Endothelial cell of umbilical vein (primary cell): Measurements from ENCODE around the gene FBXO11. TPM values are rescaled to one million over a fixed set of nuclear protein-coding genes. Genes with fewer than 3 reads are reported as not detected.

Experiments
- BruUV-seq: library from RNA; stranded (reverse); fragments of 400-500 nt; replicated peaks from 2 replicates; lab custom pipeline; 2021; lab: Mats Ljungman, UMichigan
- CTCF ChIA-PET: fragments of 300-600, 350-600 bp; sonication (Branson Sonifier 250); formaldehyde crosslinking; loops from one replicate; lab custom pipeline; 2021; ENCODE audit warnings: antibody characterized with exemption, inconsistent platforms; lab: Charles Lee
- POLR2A ChIA-PET: fragments of 300-600, 350-600 bp; sonication (Branson Sonifier 250); formaldehyde crosslinking; loops from one replicate; lab custom pipeline; 2021; ENCODE audit warnings: antibody characterized with exemption, inconsistent platforms; lab: Charles Lee
- DNase-seq: peaks from one replicate; pipeline ENCODE4 v3.0.0-alpha.2; 2011; ENCODE audit warnings: low read depth, low spot score
- FAIRE-seq: peaks from 2 replicates; lab custom pipeline; 2011; peaks lifted over from hg19 to GRCh38; lab: Jason Lieb, UNC
- H2AFZ ChIP-seq: 2 replicates; pipeline ENCODE4 v1.6.0; 2012; ENCODE audit warnings: low read depth, low read length, control low read depth, inconsistent platforms
- H3K27ac ChIP-seq: 2 replicates; pipeline ENCODE4 v1.5.1; 2011; ENCODE audit warnings: low read depth, mild to moderate bottlenecking, control low read depth, low read length, moderate library complexity; ENCODE audit not compliant: insufficient read depth
- H3K27me3 ChIP-seq, 2 experiments: 2 replicates each; pipeline versions ENCODE4 v1.6.0 to v1.6.1; 2011; ENCODE audit warnings: low read length in 2 of 2, mixed read lengths in 1 of 2; ENCODE audit not compliant: control insufficient read depth in 2 of 2, insufficient read depth in 2 of 2
- H3K36me3 ChIP-seq, 2 experiments: 2 replicates in 1 of 2; 3 replicates in 1 of 2; pipeline ENCODE4 v1.5.1; 2011; ENCODE audit warnings: low read length in 2 of 2, mild to moderate bottlenecking in 1 of 2, moderate library complexity in 1 of 2; ENCODE audit not compliant: control insufficient read depth in 2 of 2, insufficient read depth in 2 of 2; ENCODE audit errors: extremely low read depth in 1 of 2
- H3K4me1 ChIP-seq: 3 replicates; pipeline ENCODE4 v1.5.1; 2011; ENCODE audit warnings: mild to moderate bottlenecking, low read length; ENCODE audit not compliant: control insufficient read depth, insufficient read depth; ENCODE audit errors: extremely low read depth
- H3K4me2 ChIP-seq: 2 replicates; pipeline ENCODE4 v1.6.1; 2011; ENCODE audit warnings: low read length, control low read depth, mixed read lengths; ENCODE audit not compliant: insufficient read depth
- H3K4me3 ChIP-seq, 3 experiments: fragments of 200-600 bp in 1 of 3; sonication (generic), shearing (Covaris generic) in 1 of 3; replicated peaks in 1 of 3; 2 replicates each; pipeline ENCODE4 v1.5.1; 2011 to 2016; ENCODE audit warnings: control low read depth in 3 of 3, low read length in 3 of 3, mild to moderate bottlenecking in 2 of 3, inconsistent platforms in 1 of 3, low read depth in 1 of 3, moderate library complexity in 1 of 3; ENCODE audit not compliant: insufficient read depth in 1 of 3
- H3K79me2 ChIP-seq: 2 replicates; pipeline ENCODE4 v1.6.0; 2012; ENCODE audit warnings: low read length, inconsistent platforms; ENCODE audit not compliant: control insufficient read depth, insufficient read depth
- H3K9ac ChIP-seq: replicated peaks from 2 replicates; pipeline ENCODE3; 2011; ENCODE audit warnings: low read length, control low read depth; ENCODE audit not compliant: insufficient read depth; ENCODE audit errors: extremely low read depth
- H3K9me1 ChIP-seq: replicated peaks from 3 replicates; pipeline ENCODE4 v1.6.0; 2011; ENCODE audit warnings: mild to moderate bottlenecking, low read length; ENCODE audit not compliant: control insufficient read depth, insufficient read depth; ENCODE audit errors: extremely low read depth
- H3K9me3 ChIP-seq: replicated peaks from 2 replicates; pipeline ENCODE4 v1.5.1; 2012; ENCODE audit warnings: low read length, inconsistent platforms; ENCODE audit not compliant: control insufficient read depth, insufficient read depth
- H4K20me1 ChIP-seq: replicated peaks from 2 replicates; pipeline ENCODE3; 2011; ENCODE audit warnings: mild to moderate bottlenecking, low read length; ENCODE audit not compliant: control insufficient read depth, insufficient read depth; ENCODE audit errors: extremely low read depth
- CTCF ChIP-seq, 2 donors: IDR thresholded peaks; 1 replicate in 1 of 2; 2 replicates in 1 of 2; pipeline ENCODE4 v1.5.1; 2011; ENCODE audit warnings: low read length in 2 of 2, mild to moderate bottlenecking in 2 of 2, moderate library complexity in 2 of 2, control low read depth in 1 of 2, inconsistent platforms in 1 of 2, low read depth in 1 of 2; ENCODE audit not compliant: insufficient read depth in 1 of 2; ENCODE audit errors: extremely low read depth in 1 of 2
- EZH2 ChIP-seq: IDR thresholded peaks from 2 replicates; pipeline ENCODE4 v1.6.1; 2012; ENCODE audit warnings: borderline replicate concordance, low read depth, mild to moderate bottlenecking, moderate library complexity, low read length, inconsistent platforms; ENCODE audit not compliant: severe bottlenecking
- FOS ChIP-seq: IDR thresholded peaks from 2 replicates; pipeline ENCODE4 v1.6.1; 2011; ENCODE audit warnings: mild to moderate bottlenecking, low read length, moderate library complexity, borderline replicate concordance; ENCODE audit not compliant: insufficient read depth
- GATA2 ChIP-seq: IDR thresholded peaks from 2 replicates; pipeline ENCODE4 v1.7.0; 2011; ENCODE audit warnings: low read depth, mild to moderate bottlenecking, moderate library complexity, mixed read lengths, low read length; ENCODE audit not compliant: insufficient read length, insufficient read depth
- JUN ChIP-seq: IDR thresholded peaks from 2 replicates; pipeline ENCODE4 v1.6.1; 2011; ENCODE audit warnings: borderline replicate concordance, low read depth; ENCODE audit not compliant: insufficient read length, insufficient read depth
- MAX ChIP-seq: IDR thresholded peaks from 2 replicates; pipeline ENCODE4 v1.6.1; 2011; ENCODE audit not compliant: insufficient read depth, insufficient read length
- MYC ChIP-seq: IDR thresholded peaks from one replicate; pipeline ENCODE4 v1.6.1; 2011; ENCODE audit warnings: mild to moderate bottlenecking, low read depth, low read length
- POLR2AphosphoS5 ChIP-seq: IDR thresholded peaks from 2 replicates; pipeline ENCODE4 v1.6.1; 2012; ENCODE audit warnings: low read depth, mild to moderate bottlenecking, control low read depth, low read length, moderate library complexity; ENCODE audit not compliant: insufficient read depth
- dilution Hi-C: fragments of 300-500 bp; cut with MboI; formaldehyde crosslinking; loops from one replicate; pipeline ENCODE4 v1.15.0; 2019; ENCODE audit warnings: low sequenced_read_pairs; ENCODE audit not compliant: extremely low pct_ligation_motif_present
- intact Hi-C: fragments of 100-400 bp; cut with micrococcal nuclease; formaldehyde crosslinking; loops from one replicate; pipeline ENCODE4 v1.10.0; 2022
- polyA plus RNA-seq, 4 experiments: library from polyadenylated mRNA; depleted of rRNA in 3 of 4; stranded (reverse) in 3 of 4; unstranded in 1 of 4; fragments of >200 nt; gene quantifications; 2 replicates each; pipeline versions ENCODE4 v1.2.1 to v1.2.3, GENCODE V29; 2011 to 2012; ENCODE audit warnings: missing spikeins in 1 of 4
- total RNA-seq: library from RNA; stranded (reverse); gene quantifications from 2 replicates; pipeline ENCODE4 v1.2.3, GENCODE V29; 2021

The FBXO11 gene
- total and polyA plus RNA-seq, 2 donors (not counting 3 experiments of a cell fraction or from before 2014, with no cell fraction given), result 23.4 to 59.6 TPM

- Histone ChIP-seq H3K4me1 (peaks cover 29% of the 10 kb centered on the region), H3K27me3 (no peaks in the 10 kb centered on the region), H3K9me3 (no peaks in the 10 kb centered on the region), H3K4me2 (no peak overlapping the region), H2AFZ (no peak overlapping the region), H3K9ac (no peak overlapping the region), H3K79me2 (peaks cover 96% of the 10 kb centered on the region), H4K20me1 (peaks cover 19% of the 10 kb centered on the region), H3K4me3 (no peak overlapping the region), H3K9me1 (no peaks in the 10 kb centered on the region), H3K36me3 (no peaks in the 10 kb centered on the region), H3K27ac (no peak overlapping the region)
- intact Hi-C loops, result no loop called here
- FAIRE-seq, result no peak
- CTCF ChIA-PET, result no interaction called here
- dilution Hi-C loops, result no loop called here
- TF ChIP-seq EZH2, result no peak
- no peak for TF ChIP-seq JUN
- no peak for TF ChIP-seq POLR2AphosphoS5
- no peak for TF ChIP-seq FOS
- no peak for TF ChIP-seq MYC
- no peak for TF ChIP-seq GATA2
- no peak for TF ChIP-seq MAX
- no peak for TF ChIP-seq CTCF (IDR thresholded peaks at IDR 0.05; ENCODE audit: extremely low read depth in 1 of 2, insufficient read depth in 1 of 2, low read depth in 1 of 2, low read length in 2 of 2)
- BruUV-seq, result no TSS peak
- DNase-seq, result no peak
- POLR2A ChIA-PET, result no interaction called here
Observed at GRCh38 chr2:47864566-47864965, 41.7 kb downstream of the FBXO11 start.
